CD4-positive, alpha-beta T cell treated with Interleukin-6 for 4 hours (primary cell): Measurements from ENCODE around the gene DSG4.

Source experiments
- DNase-seq: peaks from one replicate; pipeline ENCODE4 v3.0.0-alpha.2; 2020; ENCODE audit warnings: mixed read lengths

DSG4 gene

DNA sequence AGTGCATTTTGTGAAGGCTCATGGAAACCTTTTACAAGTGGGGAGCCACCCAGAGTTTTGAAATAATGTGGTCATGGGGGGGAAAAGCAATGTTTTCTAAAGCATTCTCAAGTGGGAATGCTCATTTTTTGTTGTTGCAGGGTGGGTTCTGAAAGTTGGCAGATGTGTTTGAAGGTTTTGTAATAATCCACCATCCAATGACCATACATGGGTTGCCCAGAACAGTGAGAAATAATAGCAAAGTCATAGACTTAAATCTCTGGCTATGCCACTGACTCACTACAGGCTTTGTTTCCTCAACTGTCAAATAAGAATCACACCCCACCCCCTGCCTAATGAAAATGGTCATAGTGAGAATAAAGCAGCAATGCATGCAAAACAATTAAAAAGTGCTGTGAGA lies 73.8 kb downstream of the DSG4 start:
- no peak for DNase-seq

DNA sequence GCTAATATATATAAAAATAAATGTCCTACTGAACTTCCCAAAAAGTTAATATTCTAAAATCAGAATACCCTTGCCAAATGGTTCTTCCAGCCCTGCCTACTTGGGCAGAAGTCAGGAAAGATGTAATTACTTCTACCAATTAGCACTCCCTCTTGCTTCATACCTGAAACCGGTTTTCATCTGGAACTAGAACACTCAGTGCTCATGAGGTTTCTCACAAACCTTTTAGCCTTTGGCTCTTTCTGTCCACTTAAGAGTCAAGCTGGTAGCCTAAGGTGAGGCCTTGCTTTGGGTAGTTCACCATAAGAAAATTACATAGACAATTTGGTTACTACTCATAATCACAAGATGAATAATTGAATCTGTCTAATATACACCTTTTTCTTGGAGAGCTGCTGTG lies 75.0 kb downstream of the DSG4 start:
- no peak for DNase-seq

DNA sequence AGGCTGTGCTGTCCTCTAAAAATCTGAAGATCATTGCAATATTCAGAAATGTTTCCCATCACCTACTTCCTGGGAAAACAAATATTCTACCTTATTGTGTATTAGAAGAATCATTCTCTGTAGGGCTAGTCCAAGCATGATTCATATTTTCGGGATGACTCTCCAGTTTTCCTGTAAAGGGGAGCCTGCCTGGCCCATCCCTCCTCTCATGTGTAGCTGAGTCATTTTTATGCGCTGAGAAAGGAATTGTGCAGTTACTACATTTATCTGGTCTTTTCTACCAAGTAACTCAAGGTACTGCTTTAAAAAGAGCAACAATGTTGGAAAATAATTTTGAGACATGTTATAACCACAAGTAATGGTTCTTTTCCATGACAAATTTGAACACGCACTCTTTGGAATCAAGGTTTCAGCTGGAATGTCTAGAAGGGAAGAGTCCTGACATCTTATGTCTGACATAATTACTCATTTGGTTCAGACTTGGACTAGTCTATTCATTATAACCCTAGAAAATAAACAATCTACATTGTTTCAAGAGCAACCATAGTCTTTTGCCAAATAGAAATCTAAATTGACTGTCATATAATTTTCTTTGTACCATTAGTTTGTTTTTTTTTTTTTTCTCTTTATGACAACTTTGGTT lies 77.6 kb downstream of the DSG4 start:
- DNase-seq = no peak
